Spleen (tissue), 7 donors: Measurements from ENCODE around the gene DNPEP.

Source experiments
- POLR2A ChIP-seq, 3 donors: fragments of 450-650 bp; IDR thresholded peaks; one replicate each; pipeline ENCODE4 v1.5.1; 2017; ENCODE audit warnings: antibody characterized with exemption in 3 of 3, mild to moderate bottlenecking in 1 of 3
- TF ChIP-seq, protein P1 (sequence below), 11 experiments: fragments of 200-600 bp in 7 of 11; fragments of 450-650 bp in 4 of 11; sonication (generic) in 4 of 11; IDR thresholded peaks in 8 of 11; conservative IDR thresholded peaks in 3 of 11; 1 replicate in 7 of 11; 2 replicates in 4 of 11; pipeline versions ENCODE4 v1.4.0 to v1.8.0; 2016 to 2021; ENCODE audit warnings: antibody characterized with exemption in 11 of 11, inconsistent platforms in 4 of 11, mild to moderate bottlenecking in 1 of 11
- donor health status: DM: no; HTN: no; CAD: no; lungs with moderate emphysema.
- donor health status: DM: no; HTN: no; CAD: no.
- donor health status: DM: no; HTN: no; CAD: no.

- TF ChIP-seq, protein P1, sequence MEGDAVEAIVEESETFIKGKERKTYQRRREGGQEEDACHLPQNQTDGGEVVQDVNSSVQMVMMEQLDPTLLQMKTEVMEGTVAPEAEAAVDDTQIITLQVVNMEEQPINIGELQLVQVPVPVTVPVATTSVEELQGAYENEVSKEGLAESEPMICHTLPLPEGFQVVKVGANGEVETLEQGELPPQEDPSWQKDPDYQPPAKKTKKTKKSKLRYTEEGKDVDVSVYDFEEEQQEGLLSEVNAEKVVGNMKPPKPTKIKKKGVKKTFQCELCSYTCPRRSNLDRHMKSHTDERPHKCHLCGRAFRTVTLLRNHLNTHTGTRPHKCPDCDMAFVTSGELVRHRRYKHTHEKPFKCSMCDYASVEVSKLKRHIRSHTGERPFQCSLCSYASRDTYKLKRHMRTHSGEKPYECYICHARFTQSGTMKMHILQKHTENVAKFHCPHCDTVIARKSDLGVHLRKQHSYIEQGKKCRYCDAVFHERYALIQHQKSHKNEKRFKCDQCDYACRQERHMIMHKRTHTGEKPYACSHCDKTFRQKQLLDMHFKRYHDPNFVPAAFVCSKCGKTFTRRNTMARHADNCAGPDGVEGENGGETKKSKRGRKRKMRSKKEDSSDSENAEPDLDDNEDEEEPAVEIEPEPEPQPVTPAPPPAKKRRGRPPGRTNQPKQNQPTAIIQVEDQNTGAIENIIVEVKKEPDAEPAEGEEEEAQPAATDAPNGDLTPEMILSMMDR (IDR thresholded peaks at IDR 0.05 in 8 of 11, conservative IDR thresholded peaks at IDR 0.05 in 3 of 11): no peak
- no peak for TF ChIP-seq POLR2A (IDR thresholded peaks at IDR 0.05)
Measured at GRCh38 chr2:219419012-219419324, 31.3 kb upstream of the DNPEP start.
